Loucy (cell line): ENCODE data around the gene LRRFIP1.

Experiments used
- CTCF ChIP-seq: fragments of 200-600 bp; sonication (generic); conservative IDR thresholded peaks from 2 replicates; pipeline ENCODE4 v1.5.1; 2014; ENCODE audit warnings: mild to moderate bottlenecking, antibody characterized with exemption, low read length
- EZH2phosphoT487 ChIP-seq: fragments of 200-600 bp; IDR thresholded peaks from 2 replicates; pipeline ENCODE4 v1.6.1; 2018; ENCODE audit warnings: antibody characterized with exemption, mild to moderate bottlenecking, moderate library complexity, borderline replicate concordance

GRCh38 chr2:237585590-237586221 lies 41.7 kb upstream of the LRRFIP1 start:
- no peak for TF ChIP-seq CTCF
- TF ChIP-seq EZH2phosphoT487: no peak
